Uterine smooth muscle cell (primary cell): ENCODE measurements around the gene ACP4. TPM values are rescaled to one million over a fixed set of nuclear protein-coding genes. Genes with fewer than 3 reads are reported as not detected.

Source experiments
- total RNA-seq: library from RNA; depleted of rRNA; stranded (reverse); fragments of >200 nt; gene quantifications from 2 replicates; pipeline ENCODE4 v1.2.3, GENCODE V29; 2014

The ACP4 gene
- total RNA-seq, result not detected in 2 replicates

GRCh38 chr19:50790396-50790795 is at the start of gene ACP4:
Gene ACP4 (plus strand): TSS chr19:50790415. CDS start chr19:50790415, 0 bp downstream.

GRCh38 chr19:50770164-50770563 is 20.1 kb upstream of the ACP4 start, which contains the start of gene GPR32:
Gene GPR32 (plus strand): TSS chr19:50770464. CDS start chr19:50770601, 137 bp downstream.

GRCh38 chr19:50823389-50824042 is 33.3 kb downstream of the ACP4 start, which contains the start of gene KLK1:
Gene KLK1 (minus strand): TSS chr19:50823787. CDS start chr19:50823748, 39 bp downstream.

GRCh38 chr19:50833117-50833801 is 43.0 kb downstream of the ACP4 start, which contains the start of gene KLK15:
Gene KLK15 (minus strand): TSS chr19:50833574. CDS start chr19:50831492, 2,082 bp downstream.

Other genes starting within 250 kb of the ACP4 start
- 0.12 TPM in 1 of 2 replicates, not detected in the other for gene LRRC4B, start 222.0 kb upstream of the ACP4 start, total RNA-seq
- gene SYT3, start 150.5 kb upstream of the ACP4 start, total RNA-seq, result 0.11 and 0.25 TPM in 2 replicates
- gene C19orf81, start 141.0 kb upstream of the ACP4 start, total RNA-seq, result 0.22 TPM in 1 of 2 replicates, not detected in the other
- 13.0 and 26.0 TPM in 2 replicates for gene SHANK1, start 70.6 kb upstream of the ACP4 start, total RNA-seq
- 79.9 and 87.2 TPM in 2 replicates for gene CLEC11A, start 67.1 kb upstream of the ACP4 start, total RNA-seq
- not detected in 2 replicates for gene GPR32, start 20.0 kb upstream of the ACP4 start, total RNA-seq
- not detected in 2 replicates for gene KLK1, start 33.4 kb downstream of the ACP4 start, total RNA-seq
- not detected in 2 replicates for gene KLK15, start 43.2 kb downstream of the ACP4 start, total RNA-seq
- gene KLK3, start 64.5 kb downstream of the ACP4 start, total RNA-seq, result not detected in 2 replicates
- 0.22 TPM in 1 of 2 replicates, not detected in the other for gene KLK2, start 83.0 kb downstream of the ACP4 start, total RNA-seq
- gene KLK4, start 121.0 kb downstream of the ACP4 start, total RNA-seq, result not detected in 2 replicates
- not detected in 2 replicates for gene KLK5, start 162.6 kb downstream of the ACP4 start, total RNA-seq
- gene KLK6, start 179.2 kb downstream of the ACP4 start, total RNA-seq, result not detected in 2 replicates
- not detected in 2 replicates for gene KLK7, start 193.5 kb downstream of the ACP4 start, total RNA-seq
- gene KLK8, start 211.2 kb downstream of the ACP4 start, total RNA-seq, result not detected in 2 replicates
- gene KLK10, start 229.3 kb downstream of the ACP4 start, total RNA-seq, result not detected in 2 replicates
- not detected in 2 replicates for gene KLK11, start 236.2 kb downstream of the ACP4 start, total RNA-seq
- not detected in 2 replicates for gene KLK12, start 244.6 kb downstream of the ACP4 start, total RNA-seq